HEK293T (cell line): ENCODE data around the gene CEACAM3.

Experiments used
- CTCF ChIA-PET: fragments of 350-600 bp; formaldehyde crosslinking; extraction: SDS; loops from one replicate; lab custom pipeline; 2021; ENCODE audit warnings: antibody characterized with exemption, inconsistent platforms; lab: Yijun Ruan, JAX
- POLR2A ChIA-PET: fragments of 350-600 bp; formaldehyde crosslinking; extraction: SDS; loops from one replicate; lab custom pipeline; 2020; ENCODE audit warnings: antibody characterized with exemption, inconsistent platforms; lab: Yijun Ruan, JAX
- DNase-seq: peaks from one replicate; pipeline ENCODE4 v3.0.0; 2012; ENCODE audit warnings: mixed read lengths; ENCODE audit errors: extremely low spot score
- ARNT ChIP-seq: fragments of 450-650 bp; IDR thresholded peaks from 2 replicates; pipeline ENCODE4 v1.6.1; 2017; ENCODE audit warnings: mild to moderate bottlenecking
- BHLHE40 ChIP-seq: fragments of 450-650 bp; IDR thresholded peaks from 2 replicates; pipeline ENCODE4 v1.6.1; 2016; ENCODE audit warnings: mild to moderate bottlenecking, moderate library complexity, borderline replicate concordance
- CTBP1 ChIP-seq: fragments of 450-650 bp; IDR thresholded peaks from 2 replicates; pipeline ENCODE4 v1.6.1; 2016; ENCODE audit warnings: borderline replicate concordance
- ELF4 ChIP-seq: fragments of 450-650 bp; IDR thresholded peaks from 2 replicates; pipeline ENCODE4 v1.6.1; 2017; ENCODE audit warnings: antibody characterized with exemption
- FOXA1 ChIP-seq: fragments of 450-650 bp; IDR thresholded peaks from 2 replicates; pipeline ENCODE4 v1.6.1; 2016; ENCODE audit warnings: mild to moderate bottlenecking
- FOXK2 ChIP-seq: fragments of 450-650 bp; IDR thresholded peaks from 2 replicates; pipeline ENCODE4 v1.6.1; 2016; ENCODE audit warnings: mild to moderate bottlenecking
- FOXM1 ChIP-seq: fragments of 450-650 bp; IDR thresholded peaks from 2 replicates; pipeline ENCODE4 v1.6.1; 2017; ENCODE audit warnings: mild to moderate bottlenecking, borderline replicate concordance
- HDGF ChIP-seq: fragments of 450-650 bp; IDR thresholded peaks from 2 replicates; pipeline ENCODE4 v1.6.1; 2017; ENCODE audit warnings: antibody characterized with exemption, borderline replicate concordance
- L3MBTL2 ChIP-seq: fragments of 450-650 bp; conservative IDR thresholded peaks from 2 replicates; pipeline ENCODE4 v1.6.1; 2016; ENCODE audit warnings: mild to moderate bottlenecking
- LEF1 ChIP-seq: fragments of 450-650 bp; IDR thresholded peaks from 2 replicates; pipeline ENCODE4 v1.6.1; 2017; ENCODE audit warnings: mild to moderate bottlenecking, borderline replicate concordance
- NFRKB ChIP-seq: fragments of 450-650 bp; IDR thresholded peaks from 2 replicates; pipeline ENCODE4 v1.6.1; 2016; ENCODE audit warnings: mild to moderate bottlenecking, moderate library complexity
- SP1 ChIP-seq: fragments of 450-650 bp; IDR thresholded peaks from 2 replicates; pipeline ENCODE4 v1.6.1; 2017
- SUZ12 ChIP-seq: fragments of 450-650 bp; IDR thresholded peaks from 2 replicates; pipeline ENCODE4 v1.6.1; 2016; ENCODE audit warnings: mild to moderate bottlenecking
- TARDBP ChIP-seq: fragments of 450-650 bp; IDR thresholded peaks from 2 replicates; pipeline ENCODE4 v1.6.1; 2016
- ZNF384 ChIP-seq: fragments of 450-650 bp; IDR thresholded peaks from 2 replicates; pipeline ENCODE4 v1.6.1; 2016
- TF ChIP-seq, protein P1 (sequence below): fragments of 450-650 bp; IDR thresholded peaks from 2 replicates; pipeline ENCODE4 v1.6.1; 2016

Gene CEACAM3

DNA sequence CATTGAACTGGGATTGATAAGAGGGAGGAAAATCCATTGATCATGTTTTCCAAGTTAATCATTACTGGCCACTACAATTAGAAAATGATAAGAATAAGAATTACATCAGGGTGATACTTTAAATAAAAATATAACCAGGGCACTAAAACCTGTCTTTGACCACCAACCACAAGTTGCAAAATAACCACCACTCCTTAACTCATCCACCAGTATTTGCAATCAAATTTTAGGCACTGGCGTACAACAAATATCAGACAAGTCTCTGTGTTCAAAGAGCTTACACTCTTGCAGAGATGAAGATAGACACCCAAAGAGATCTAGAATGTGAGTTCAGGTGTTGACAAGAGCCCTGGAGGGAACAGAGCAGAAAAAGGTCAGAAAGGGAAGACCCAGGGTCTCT, 514 bp downstream of the CEACAM3 start:
- POLR2A ChIA-PET, result no interaction called here
- TF ChIP-seq NFRKB (no peak), SUZ12 (no peak), SP1 (no peak), HDGF (no peak), FOXA1 (no peak), ZNF384 (no peak), TARDBP (no peak), CTBP1 (no peak), FOXM1 (no peak), ARNT (no peak), ELF4 (no peak), LEF1 (no peak), FOXK2 (no peak), BHLHE40 (no peak), L3MBTL2 (no peak)
- TF ChIP-seq, protein P1, sequence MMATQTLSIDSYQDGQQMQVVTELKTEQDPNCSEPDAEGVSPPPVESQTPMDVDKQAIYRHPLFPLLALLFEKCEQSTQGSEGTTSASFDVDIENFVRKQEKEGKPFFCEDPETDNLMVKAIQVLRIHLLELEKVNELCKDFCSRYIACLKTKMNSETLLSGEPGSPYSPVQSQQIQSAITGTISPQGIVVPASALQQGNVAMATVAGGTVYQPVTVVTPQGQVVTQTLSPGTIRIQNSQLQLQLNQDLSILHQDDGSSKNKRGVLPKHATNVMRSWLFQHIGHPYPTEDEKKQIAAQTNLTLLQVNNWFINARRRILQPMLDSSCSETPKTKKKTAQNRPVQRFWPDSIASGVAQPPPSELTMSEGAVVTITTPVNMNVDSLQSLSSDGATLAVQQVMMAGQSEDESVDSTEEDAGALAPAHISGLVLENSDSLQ, result no peak
- DNase-seq, result no peak
- CTCF ChIA-PET, result no interaction called here

- ChIA-PET CTCF (no interaction called here), POLR2A (no interaction called here)
- TF ChIP-seq TARDBP (no peak), FOXM1 (no peak), SUZ12 (no peak), L3MBTL2 (no peak), NFRKB (no peak), ZNF384 (no peak), BHLHE40 (no peak), ELF4 (no peak), CTBP1 (no peak), ARNT (no peak), HDGF (no peak), FOXA1 (no peak), LEF1 (no peak), FOXK2 (no peak), SP1 (no peak)
- TF ChIP-seq, protein P1, result no peak
- DNase-seq, result no peak
These were observed 3.1 kb downstream of the CEACAM3 start for GRCh38 chr19:41799444-41800000.

GRCh38 chr19:41801031-41801430, 4.6 kb downstream of the CEACAM3 start:
- no peak for TF ChIP-seq FOXK2
- no peak for TF ChIP-seq NFRKB
- no peak for TF ChIP-seq ZNF384
- no peak for TF ChIP-seq SUZ12
- no peak for TF ChIP-seq SP1
- no peak for TF ChIP-seq FOXM1
- no peak for TF ChIP-seq ELF4
- no peak for TF ChIP-seq CTBP1
- no peak for TF ChIP-seq FOXA1
- TF ChIP-seq L3MBTL2, result no peak
- TF ChIP-seq ARNT, result no peak
- TF ChIP-seq BHLHE40, result no peak
- TF ChIP-seq LEF1, result no peak
- TF ChIP-seq, protein P1, result no peak
- ChIA-PET POLR2A (no interaction called here), CTCF (no interaction called here)
- DNase-seq, result no peak

- no peak for TF ChIP-seq FOXK2
- TF ChIP-seq HDGF, result no peak
- no peak for TF ChIP-seq FOXA1
- TF ChIP-seq BHLHE40, result no peak
- TF ChIP-seq ZNF384, result no peak
- TF ChIP-seq SUZ12, result no peak
- CTCF ChIA-PET, result interaction anchor here (1.1 to 1.2 kb wide), 2 partner anchors 9 to 10 kb away, joined by 4 to 6 read pairs; no protein-coding TSS in a partner anchor
- POLR2A ChIA-PET, result no interaction called here
- no peak for DNase-seq
These were observed 5.4 kb downstream of the CEACAM3 start for GRCh38 chr19:41801792-41802211.

DNA sequence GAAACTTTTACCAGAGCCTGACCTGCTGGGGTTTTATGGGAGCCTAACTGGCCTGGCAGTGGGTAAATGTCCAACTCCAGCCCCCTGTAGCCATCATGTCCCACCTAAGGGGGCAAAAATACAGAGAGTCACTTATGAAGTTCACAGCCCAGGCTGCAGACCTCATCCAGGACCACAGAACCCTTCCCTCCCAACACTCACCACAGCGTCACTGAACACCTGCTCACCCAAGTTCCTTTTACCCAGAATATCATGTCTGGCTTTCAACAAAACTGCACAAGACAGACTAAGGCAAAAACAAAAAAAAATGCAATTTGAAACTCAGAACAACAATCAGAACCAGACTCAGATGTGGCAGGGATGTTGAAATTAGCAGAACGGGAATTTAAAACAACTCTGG, 6.4 kb downstream of the CEACAM3 start:
- ChIA-PET CTCF (interaction anchor here (0.5 to 1.2 kb wide), 2 partner anchors 11 to 50 kb away, joined by 4 read pairs; no protein-coding TSS in a partner anchor), POLR2A (no interaction called here)
- no peak for TF ChIP-seq TARDBP
- no peak for TF ChIP-seq FOXA1
- no peak for TF ChIP-seq SP1
- TF ChIP-seq HDGF, result no peak
- TF ChIP-seq FOXM1, result no peak
- no peak for TF ChIP-seq FOXK2
- TF ChIP-seq NFRKB, result no peak
- TF ChIP-seq ZNF384, result no peak
- no peak for TF ChIP-seq ARNT
- no peak for TF ChIP-seq L3MBTL2
- no peak for DNase-seq

GRCh38 chr19:41804336-41804735, 7.9 kb downstream of the CEACAM3 start:
- no peak for DNase-seq
- ChIA-PET CTCF (interaction anchor here (0.6 to 1.5 kb wide), 3 partner anchors 98 to 157 kb away, joined by 4 to 7 read pairs (median 4); no protein-coding TSS in a partner anchor), POLR2A (no interaction called here)
- TF ChIP-seq L3MBTL2, result no peak
- no peak for TF ChIP-seq CTBP1
- TF ChIP-seq BHLHE40, result no peak
- TF ChIP-seq ELF4, result no peak
- TF ChIP-seq NFRKB, result no peak
- no peak for TF ChIP-seq HDGF
- TF ChIP-seq ARNT, result no peak
- TF ChIP-seq SUZ12, result no peak
- TF ChIP-seq, protein P1, result no peak
- no peak for TF ChIP-seq LEF1
- TF ChIP-seq FOXM1, result no peak
- TF ChIP-seq TARDBP, result no peak
- TF ChIP-seq SP1, result no peak
- TF ChIP-seq ZNF384, result no peak
- TF ChIP-seq FOXK2, result no peak
- TF ChIP-seq FOXA1, result no peak
